Measurements from ENCODE around the gene MTMR4.
"Not testable (repeated sequence)": the region's sequence is repeated elsewhere in the genome, so short reads cannot be mapped to it uniquely, and the experiment has no call there.

The MTMR4 gene

DNA sequence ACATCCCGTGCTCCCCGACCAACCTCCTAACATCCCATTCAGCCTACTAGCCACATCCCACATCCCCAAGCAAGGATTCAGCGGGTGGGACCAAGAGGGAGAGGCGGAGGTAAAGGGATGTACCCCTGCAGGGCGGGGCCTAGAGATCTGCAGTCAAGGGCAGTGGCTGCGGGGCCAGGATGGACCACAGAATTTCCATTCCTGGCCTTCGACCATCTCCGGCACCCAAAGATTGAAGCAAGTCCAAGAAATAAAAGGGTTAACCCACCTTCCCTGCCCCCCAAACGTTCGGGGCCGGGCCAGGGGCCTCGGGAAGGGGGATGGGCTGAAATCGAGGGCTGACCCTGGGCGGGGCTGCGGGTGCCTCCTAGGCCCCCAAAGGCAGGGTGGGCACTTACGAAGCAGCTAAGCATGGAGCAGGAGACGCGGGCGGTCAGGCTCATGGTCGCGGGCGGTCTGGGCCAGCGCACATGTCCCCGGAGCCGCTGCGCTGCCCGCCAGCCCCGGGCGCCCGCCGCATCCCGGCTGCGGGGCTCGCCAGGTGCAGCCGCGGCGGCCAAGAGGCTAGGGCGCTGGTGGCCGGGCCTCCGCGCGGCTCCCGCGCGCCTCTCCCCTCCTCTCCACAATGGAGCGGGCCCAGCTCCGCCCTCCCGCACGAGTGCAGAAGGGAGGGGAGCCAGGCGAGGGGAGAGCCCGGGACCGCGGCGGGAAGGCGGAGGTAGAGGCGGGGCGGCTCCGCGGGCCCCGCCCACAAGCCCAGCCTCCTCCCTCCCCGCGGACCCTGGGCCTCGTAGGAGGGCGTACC lies at the start of gene MTMR4:
Gene MTMR4 (minus strand): TSS at position 674 of the 805 bp plus-strand sequence. CDS start 231 bp downstream, at position 443.
- DNase-seq (ENCODE audit: low read depth in 3 of 3) = peak; percentile 56 to 76 (median 62)

DNA sequence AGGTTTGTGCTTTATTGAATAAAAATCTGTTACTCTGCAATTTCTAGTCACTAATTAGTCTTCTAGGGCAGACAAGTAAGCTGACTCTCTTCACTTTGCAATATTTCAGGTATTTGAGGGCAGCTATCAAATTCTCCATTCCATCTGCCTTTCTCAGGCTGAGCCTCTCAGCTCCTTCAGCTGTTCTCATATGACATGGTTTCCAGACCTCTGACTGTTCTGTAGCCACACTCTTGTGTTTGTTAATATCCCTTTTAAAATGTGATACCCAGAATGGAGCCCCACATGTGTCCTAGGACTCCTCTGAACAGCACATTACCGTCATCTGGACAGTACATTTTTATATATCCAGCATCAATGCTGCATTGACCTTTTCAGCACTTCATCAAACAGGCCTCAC lies 46.1 kb upstream of the MTMR4 start:
- no peak for DNase-seq (ENCODE audit: low read depth in 3 of 3)

DNA sequence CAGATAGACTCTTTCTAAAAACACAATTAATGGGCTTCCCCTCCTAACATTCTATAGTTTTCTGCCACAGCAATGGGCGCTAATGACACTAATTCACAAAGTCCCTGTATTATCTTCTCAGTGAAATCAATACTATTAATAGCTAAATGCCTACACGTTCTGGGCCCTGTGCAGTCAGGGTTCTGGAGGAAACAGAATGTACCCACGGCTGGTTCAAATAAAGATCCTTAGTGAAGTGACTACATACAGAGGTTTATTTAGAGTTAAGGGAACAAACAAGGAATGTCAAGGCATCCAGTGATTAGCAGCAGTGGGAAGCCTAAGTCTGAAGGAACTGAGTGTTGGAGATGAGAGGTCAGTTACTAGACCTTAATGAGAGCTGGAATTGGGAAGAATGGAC lies 43.5 kb upstream of the MTMR4 start:
- no peak for DNase-seq (ENCODE audit: low read depth in 3 of 3)

DNA sequence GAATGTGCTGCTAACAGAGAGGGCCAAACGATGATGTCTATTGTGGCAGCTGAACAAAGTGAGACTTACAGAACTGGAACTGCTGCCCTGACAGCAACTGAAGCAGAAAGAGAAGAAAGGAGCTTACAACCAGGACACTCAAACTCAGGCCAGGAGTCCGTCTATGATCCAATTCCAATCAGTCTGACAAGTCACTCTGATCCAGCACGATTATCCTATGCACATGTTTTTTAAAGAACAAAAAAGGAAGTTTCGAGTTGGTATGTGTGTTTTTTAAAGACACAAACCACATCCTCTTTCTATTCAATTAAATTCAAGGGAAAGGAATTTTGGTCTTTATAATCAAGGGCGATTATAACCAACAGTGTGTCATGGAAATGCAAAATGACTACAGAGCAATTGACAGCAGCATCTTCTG lies 42.4 kb upstream of the MTMR4 start:
- DNase-seq (ENCODE audit: low read depth in 3 of 3) = no peak

DNA sequence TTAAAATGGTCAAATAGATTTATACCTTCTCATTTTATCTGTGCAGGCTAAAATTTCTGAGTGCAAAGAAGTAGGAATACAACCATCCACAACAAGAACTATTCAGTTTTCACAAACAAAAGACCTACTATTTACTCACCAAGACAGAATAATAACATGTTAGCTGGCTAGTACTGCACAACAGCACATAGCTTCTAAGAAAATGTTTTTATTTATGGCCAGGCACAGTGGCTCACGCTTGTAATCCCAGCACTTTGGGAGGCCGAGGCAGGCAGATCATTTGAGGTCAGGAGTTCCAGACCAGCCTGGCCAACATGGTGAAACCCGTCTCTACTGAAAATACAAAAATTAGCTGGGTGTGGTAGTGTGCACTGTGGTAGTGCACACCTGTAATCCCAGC lies 40.7 kb upstream of the MTMR4 start:
- DNase-seq (ENCODE audit: low read depth in 3 of 3) = not testable (repeated sequence)

DNA sequence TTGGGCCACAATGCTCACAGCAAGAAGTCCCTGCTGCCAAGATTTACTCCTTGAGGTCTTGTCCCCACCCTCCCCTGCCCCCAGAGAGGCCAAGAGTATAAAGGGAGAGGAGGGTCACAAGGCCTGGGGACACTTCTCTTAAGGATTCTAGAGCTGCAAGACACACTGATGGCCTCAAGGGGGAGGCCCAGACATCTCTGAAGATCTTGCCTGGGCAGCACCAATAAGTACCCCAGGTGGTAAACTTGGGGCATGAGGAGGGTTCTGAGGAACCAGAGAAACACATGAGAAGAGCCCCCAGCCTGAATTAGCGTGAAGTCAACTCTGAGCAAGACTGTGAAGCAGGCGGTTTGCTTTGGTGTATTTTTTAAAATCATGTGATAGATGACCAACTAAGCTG lies 26.8 kb upstream of the MTMR4 start:
- DNase-seq (ENCODE audit: low read depth in 3 of 3) = no peak

DNA sequence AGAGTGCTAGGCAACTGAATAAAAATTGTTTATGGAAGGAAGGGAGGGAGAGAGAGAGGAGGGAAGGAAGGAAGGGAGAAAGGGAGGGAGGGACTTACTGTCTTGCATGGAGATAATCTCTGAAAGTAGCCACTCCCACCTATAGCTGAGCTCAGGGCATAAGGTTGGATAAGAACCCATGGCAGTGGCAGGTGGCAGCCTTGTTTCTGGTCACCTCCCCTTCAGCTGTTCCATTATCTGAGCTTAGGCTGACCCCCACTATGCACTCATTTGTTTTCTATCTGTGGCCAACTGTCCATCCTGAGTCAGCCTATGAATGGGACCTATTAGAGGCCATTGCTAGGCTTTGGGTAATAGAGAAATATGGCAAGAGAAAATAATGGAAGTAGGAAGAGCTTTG lies 25.3 kb upstream of the MTMR4 start:
- DNase-seq (ENCODE audit: low read depth in 3 of 3) = no peak

DNA sequence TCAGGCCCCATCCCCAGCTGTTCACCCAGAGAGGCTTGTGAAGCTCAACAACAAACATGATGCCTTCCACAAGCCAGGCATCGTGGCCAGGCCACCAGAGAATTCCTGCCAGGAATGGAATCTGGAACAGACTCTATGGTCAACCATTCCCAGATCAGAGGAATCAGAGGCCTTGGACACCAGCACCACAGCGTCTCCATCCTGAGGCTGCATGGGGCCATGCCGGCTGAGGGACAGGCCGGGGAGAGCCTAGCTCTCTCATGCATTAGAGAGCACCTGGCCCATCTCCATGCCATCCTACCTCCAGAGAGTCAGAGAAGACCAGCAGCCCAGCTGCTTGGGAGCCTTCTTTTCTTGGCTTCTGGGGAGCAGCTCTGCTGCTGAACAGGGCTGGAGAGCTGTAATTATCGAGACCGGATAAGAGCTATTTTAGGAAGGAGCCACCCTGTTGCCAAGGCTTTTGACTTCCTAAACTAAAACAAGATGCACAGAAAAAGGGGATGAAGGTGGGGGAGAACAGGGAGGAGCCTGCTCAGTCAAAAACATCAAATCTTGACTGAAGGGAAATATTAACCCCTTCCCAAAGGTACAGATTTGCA lies 24.5 kb upstream of the MTMR4 start:
- no peak for DNase-seq (ENCODE audit: low read depth in 3 of 3)

DNA sequence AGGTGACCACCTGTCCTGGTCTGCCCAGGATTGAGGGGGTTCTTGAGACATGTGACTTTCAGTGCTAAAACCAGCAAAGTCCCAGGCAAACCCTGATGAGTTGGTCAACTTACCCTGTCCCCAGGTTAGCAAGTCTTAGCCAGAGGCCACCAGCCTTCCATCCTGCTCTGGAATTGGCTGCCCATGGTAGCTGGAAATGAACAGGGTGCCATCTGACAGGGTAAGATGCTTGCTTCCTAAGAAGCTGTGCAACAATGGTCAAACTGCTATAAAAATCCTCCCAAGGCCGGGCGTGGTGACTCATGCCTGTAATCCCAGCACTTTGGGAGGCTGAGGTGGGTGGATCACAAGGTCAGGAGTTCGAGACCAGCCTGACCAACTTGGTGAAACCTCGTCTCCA lies 22.8 kb upstream of the MTMR4 start:
- no peak for DNase-seq (ENCODE audit: low read depth in 3 of 3)

DNA sequence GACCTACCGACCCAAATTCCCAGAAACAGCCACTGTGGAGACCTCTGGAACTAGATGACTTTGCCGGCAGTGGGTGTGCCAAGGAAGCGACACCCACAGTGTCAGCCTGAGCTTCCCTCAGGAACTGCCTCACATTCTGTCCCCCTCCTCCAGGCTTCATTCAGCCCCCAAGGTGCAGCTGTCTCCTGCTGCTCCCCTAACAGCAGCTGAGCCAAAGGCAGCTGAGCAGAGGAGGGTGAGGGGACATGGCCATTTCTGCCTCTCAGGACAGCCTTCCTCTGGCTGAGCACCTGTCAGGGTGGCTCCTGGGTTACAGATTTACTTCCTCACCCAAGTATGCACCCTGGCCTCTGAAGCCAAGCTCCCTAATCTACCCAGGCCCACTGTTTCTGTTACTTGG lies 22.1 kb upstream of the MTMR4 start:
- DNase-seq (ENCODE audit: low read depth in 3 of 3) = no peak

DNA sequence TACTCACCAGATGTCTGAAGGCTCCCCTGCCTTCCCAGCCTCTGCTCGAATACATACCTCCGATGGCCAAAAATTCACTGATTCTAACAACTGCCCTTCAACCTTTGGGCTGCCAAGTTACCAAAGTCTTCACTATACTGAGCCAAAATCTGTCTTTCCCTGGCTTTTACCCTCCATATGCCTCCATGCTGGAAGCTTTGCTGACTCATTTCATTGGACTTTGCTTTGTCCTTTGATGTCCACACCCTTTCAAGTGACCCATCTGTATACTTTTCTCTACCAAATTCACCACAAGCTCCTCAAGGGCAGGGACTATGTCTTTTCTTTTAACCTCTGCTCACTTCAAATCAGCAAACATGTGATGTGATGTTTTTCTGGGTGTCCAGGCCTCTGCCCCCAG lies 21.0 kb upstream of the MTMR4 start:
- no peak for DNase-seq (ENCODE audit: low read depth in 3 of 3)

DNA sequence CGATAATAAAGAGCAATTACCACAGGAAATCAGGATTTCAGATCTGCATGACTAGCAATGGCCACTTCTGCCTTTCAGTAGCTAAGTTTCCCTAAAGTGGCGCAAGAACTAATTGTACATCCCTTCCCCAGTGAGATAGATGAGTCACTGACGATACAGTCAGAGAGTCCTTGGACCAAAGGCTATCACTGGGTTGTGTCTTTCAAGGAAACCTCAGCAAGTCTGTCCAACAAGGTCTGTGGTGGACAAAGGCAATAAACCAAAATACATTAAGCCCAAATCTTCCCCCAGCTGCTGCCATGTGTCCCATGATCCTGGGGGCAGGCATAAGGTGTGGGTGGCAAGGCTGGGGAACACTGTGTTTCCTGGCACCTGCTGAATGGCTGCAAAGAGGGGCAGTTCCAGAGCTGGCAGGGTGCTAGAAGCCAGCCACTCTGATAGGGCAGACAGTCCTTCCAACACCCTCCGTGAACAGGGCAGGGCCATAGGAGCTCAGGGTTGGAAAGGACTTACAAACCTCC lies 20.5 kb upstream of the MTMR4 start:
- no peak for DNase-seq (ENCODE audit: low read depth in 3 of 3)

DNA sequence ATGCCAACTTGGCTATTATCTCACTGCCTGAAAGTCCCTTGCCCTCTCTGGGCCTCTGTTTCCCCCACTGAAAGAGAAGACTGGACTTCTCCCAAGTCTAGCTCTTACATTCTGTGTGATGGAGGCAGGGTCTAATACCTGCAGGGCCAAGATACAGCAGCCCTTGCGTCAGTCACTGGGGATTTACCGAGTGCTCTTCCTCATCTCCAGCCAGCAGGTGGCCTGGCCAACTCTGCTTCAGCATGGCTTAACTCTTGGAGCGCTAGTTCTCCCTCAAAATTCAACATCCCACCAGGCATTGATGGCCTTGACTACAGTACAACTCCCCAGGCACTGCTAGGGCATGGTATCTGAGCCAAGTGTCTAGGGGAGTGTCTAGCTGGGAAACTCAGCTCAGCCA lies 19.9 kb upstream of the MTMR4 start:
- no peak for DNase-seq (ENCODE audit: low read depth in 3 of 3)

DNA sequence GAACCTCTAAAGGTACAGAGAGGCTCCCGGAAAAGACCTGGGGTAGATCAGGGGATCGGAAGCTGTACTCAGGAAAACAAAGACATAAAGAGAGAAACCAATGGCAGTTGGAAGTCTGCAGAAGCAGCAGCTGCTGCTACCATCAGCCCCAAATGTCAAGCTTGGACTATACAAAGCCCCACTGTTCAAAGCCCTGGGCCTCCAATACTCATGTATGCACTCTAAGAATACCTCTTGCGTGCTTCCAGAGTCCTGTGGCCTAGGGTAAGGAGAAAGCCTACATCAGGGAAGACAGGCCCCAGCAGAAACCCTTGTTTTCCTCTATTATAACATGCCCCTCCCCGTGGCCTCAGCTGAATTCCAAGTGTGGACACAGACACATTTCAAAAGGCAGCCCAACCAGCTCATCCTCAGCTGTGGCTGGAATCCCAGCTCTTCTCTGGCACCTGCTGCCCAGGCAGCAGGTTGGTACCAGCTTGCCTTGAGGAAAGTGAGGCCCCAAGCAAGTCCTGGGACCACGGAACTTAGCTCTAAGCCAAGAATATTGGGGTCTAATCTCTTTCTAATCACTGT lies 19.3 kb upstream of the MTMR4 start:
- DNase-seq (ENCODE audit: low read depth in 3 of 3) = no peak

DNA sequence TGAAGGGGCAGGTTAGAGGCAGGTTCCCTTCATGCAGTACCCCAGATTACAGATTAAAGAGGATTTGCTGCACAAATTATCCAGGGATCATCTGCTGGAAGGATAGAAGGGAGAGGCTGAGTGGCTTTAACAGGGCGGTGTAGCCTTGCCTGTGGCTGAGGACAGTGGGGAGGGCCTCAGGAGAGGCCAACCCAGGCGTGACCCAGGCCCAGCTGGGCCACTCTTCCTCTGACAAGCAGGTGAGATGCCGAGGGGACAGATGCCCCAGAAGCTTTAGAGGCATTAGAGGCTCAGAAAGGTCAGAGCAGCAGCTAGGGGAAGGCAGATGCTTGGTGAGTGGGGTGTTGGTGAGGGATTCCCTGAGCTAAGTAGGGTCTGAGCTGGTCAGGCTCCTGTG lies 18.1 kb upstream of the MTMR4 start:
- DNase-seq (ENCODE audit: low read depth in 3 of 3) = no peak

DNA sequence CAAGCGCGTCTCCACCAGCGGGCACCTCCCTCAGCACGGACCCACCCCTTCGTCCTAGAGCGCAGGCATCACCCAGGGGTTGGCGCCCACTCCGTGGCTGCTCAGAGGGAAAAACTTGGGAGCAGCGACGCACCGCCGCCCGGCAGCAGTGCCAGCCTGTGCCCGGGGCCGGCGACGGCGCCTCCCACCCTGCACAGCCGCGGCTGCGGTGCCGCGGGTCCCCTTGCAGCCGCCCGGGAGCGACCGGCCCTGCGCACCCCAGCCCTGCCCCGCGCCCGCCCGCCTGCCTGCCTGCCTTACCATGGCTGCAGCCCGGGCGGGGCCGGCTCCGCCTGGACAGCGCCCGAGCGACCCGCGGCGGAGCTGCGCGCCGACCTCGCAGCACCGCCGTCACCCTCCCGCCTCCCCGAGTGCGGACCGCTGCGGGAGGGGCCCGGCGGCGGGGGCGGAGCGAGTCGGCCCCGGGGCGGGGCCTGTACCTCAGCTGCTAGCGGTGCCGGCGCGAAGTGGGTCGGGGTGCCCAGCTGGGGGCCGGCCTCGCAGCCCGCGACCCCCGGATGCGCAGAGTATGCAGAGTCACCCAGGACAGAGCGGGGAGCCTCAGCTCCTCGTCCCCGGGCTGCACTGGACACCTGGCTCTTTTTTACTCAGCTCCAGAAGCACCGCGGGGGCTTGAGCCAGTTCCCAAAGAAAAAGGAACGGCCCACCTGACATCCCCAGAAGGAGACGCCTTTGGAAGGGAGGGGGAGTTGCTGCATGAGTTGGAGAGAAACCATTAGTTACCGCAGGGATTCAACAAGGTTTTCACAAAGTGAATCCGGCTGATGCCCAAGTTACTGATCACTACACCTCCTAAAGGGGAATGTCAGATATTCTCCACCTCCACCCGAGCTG lies 17.5 kb upstream of the MTMR4 start:
- DNase-seq (ENCODE audit: low read depth in 3 of 3) = peak in 1 of 3 donors; percentile 24

DNA sequence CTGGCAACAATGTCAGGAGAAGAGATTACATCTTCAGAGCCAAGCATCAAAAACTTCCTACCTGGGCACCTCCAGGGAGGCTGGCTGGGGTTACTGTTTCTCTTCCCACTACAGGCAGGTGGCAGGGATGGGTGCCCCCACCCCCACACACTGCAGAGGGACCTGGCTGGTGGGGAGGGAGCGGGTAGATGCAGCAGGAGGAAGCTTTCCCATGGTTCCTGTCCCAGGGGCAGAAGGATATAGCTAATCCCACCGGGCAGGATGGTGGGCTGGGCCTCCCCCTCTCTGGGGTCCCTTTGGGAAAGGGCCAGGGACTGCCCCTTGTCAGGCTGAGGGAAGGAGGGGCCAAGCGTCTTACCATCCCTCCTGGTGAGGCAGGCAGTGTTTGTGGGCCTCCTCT lies 16.7 kb upstream of the MTMR4 start:
- no peak for DNase-seq (ENCODE audit: low read depth in 3 of 3)

DNA sequence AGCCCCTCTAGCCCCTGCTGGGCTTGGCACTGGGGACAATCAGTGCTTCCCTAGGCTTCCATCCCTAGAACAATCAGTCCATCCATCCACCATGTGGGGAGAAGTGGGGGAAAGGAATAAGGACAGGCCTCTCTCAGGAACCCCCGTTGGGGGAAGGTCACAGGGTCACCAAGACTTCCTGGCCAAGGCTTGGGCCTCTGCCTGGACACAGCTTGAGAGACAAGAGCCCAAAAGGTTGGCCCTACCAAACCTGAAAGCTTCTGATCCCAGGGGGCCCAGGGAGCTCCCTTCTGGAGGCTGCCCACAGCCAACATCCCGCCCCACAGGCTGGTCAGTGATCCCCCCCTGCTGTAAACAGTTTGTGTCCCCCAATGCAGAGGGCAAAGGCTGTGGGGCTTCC lies 16.2 kb upstream of the MTMR4 start:
- DNase-seq (ENCODE audit: low read depth in 3 of 3) = no peak

DNA sequence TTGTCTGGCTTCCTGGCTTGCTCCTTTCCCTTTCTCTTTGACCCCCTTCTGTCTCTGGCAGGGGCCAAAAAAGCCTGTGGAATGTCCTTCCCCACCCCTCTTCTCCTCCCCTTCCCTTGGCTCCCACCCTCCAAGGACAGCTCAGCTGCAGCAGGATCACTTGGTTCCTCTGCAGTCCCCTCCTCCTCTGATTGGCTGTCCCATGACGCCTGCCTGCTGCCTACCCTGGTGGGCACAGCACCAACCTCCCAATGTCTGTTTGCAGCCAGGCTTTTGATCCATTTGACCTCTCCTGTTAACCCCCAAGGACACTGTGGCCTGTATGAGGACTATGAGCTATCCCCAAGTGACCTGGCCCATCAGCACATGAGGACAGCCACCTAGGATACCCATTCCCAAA lies 14.8 kb upstream of the MTMR4 start:
- no peak for DNase-seq (ENCODE audit: low read depth in 3 of 3)

DNA sequence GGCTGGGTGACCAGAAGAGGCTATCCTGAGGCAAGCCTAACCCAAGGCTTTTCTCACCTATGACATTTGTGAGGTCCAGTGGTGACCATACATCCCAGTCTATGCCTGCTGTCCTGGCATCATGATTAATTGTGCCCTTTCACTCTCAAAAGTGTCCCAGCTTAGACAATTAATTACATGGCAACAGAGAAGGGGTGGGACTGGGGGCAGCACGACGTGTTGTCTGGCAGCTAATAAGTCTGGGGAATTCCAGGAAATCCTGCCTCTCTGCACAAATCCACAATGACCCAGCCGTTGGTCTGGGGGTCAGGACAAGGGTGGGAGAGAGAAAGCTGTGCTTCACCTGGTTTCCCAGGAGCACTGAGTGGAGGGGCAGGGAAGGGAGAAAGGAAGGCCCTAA lies 14.0 kb upstream of the MTMR4 start:
- DNase-seq (ENCODE audit: low read depth in 3 of 3) = no peak

DNA sequence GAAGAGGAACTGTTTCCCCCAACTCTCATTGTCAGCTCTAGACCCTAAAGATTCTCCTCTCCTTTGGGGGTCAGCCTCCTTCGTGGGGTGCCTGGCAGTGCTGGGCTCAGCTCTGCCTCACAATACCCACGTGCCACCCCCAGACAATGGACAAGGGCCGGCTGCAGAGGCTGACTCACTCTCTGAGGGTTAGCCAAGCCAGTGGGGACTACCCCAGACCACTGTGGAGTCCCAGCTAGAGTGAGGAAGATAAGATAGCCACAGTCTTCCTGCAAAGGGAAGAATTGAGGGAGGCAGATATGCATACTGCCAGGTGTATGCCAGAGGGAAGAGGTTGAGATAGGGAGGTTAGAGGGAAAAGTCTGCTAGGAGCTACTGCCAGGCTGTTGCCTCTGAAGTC lies 13.5 kb upstream of the MTMR4 start:
- no peak for DNase-seq (ENCODE audit: low read depth in 3 of 3)

DNA sequence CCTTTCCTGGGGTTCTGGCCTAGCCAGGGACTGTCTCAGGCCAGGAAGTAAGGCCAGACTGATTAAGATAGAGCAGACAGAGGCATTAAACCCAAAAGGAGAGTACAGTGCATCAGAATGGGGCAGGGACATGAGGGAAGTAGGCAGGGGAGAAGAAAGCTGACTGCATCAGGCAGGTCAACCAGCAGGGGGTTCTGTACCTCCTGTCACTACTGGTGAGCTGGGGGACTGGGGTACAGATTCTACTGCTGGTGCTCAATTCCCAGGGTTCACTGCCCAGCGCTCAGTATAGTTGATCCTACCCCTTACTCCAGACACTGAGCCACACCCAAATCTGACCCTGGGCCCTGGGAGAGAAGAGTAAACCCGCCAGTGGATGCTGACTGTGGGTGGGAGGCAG lies 12.9 kb upstream of the MTMR4 start:
- DNase-seq (ENCODE audit: low read depth in 3 of 3) = no peak

Data from stimulated activated CD4-positive, alpha-beta T cell treated with anti-CD3 and anti-CD28 coated beads, TNF-alpha, amount 100 ng/mL, for 48 hours (primary cell).